GM18517 (cell line): ENCODE data around the gene GON4L.
"Not testable (repeated sequence)": the region's sequence is repeated elsewhere in the genome, so short reads cannot be mapped to it uniquely, and the experiment has no call there.

Source experiments
- ATAC-seq: cut with Tn5 transposase; IDR thresholded peaks from one replicate; pipeline ENCODE4 v1.9.1; 2021; ENCODE audit warnings: mild to moderate bottlenecking, moderate library complexity; ENCODE audit not compliant: unreplicated experiment

Gene GON4L

DNA sequence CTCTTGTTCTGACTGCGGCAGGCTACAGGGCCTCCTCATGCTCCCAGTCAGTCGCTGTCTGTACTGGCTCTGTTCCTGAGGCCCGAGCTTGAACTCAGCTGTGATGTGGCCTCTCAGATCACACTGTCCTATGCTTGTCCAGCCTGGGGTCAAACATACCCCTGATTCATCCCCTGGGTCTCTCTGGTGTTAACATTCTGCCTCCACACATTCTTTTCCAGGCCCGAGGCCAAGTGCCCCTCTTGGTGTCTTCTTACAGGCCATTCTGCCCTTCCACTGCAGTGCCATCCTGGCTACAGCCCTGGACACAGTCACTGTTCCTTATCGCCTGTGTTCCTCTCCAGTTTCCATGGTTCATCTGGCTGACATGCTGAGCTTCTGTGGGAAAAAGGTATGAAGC lies 108.9 kb downstream of the GON4L start:
- ATAC-seq = not testable (repeated sequence)

DNA sequence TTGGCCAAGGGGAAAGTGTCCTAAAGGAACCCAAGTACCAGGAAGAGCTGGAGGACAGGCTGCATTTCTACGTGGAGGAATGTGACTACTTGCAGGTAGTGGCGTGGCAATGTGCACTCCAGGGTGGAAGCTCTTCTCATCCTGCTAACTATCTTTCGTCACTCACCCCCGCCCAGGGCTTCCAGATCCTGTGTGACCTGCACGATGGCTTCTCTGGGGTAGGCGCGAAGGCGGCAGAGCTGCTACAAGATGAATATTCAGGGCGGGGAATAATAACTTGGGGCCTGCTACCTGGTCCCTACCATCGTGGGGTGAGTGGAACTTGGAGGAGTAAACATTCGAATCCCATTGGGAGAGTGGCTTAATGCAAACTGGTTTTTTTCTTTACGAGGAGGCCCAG lies 109.4 kb downstream of the GON4L start:
- ATAC-seq = not testable (repeated sequence)

DNA sequence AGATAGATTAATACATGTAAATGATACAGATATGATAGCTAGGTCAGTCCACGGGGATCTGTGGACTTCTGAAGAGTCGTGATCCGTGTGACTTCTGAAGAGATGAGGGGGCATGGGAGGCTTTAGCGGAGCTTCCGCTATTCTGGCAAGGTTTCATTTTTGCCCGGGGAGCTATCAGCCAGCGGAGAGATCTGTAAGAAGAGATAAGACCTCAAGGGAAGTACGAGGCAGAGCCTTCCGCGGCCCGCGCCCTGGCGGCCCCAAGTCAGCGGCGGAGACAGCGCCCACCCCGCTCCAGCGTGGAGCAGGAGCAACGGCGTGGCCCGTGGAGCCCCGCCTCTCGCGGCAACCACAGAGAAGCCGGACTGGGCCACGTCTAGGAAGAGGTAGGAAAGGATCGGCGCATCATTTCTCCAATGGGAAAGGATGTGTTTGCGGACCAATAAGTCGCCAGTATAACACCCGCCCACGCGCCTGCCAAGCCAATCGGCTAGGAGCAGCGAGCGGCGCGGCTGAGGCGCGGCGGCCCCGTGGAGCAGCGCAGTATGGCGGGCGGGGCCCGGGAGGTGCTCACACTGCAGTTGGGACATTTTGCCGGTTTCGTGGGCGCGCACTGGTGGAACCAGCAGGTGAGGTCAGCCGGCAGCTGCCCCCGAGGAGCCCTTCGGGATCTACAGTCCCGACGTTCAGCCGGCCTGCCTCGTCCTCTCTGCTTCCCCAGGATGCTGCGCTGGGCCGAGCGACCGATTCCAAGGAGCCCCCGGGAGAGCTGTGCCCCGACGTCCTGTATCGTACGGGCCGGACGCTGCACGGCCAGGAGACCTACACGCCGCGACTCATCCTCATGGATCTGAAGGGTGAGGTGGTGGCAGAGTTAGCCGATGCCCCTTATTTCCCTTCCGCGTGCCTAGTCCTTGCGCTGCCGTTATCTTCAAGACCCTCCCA lies 111.5 kb downstream of the GON4L start:
- peak; percentile 85 for ATAC-seq

- no peak for ATAC-seq
Observed at GRCh38 chr1:155744711-155745283, 112.2 kb downstream of the GON4L start.

DNA sequence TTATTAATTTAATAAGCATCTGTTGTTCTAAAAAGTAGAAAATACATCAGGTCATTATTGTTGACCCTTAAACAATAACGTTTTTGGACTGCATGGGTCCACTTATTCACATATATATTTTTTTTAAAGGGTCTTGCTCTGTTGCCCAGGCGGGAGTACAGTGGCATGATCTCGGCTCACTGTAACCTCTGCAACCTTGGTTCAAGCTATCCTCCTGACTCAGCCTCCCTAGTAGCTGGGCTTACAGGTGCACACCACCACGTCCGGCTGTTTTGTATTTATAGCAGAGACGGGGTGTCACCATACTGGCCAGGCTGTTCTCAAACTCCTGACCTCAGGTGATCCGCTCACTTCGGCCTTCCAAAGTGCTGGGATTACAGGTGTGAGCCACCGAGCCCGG lies 115.1 kb downstream of the GON4L start:
- no peak for ATAC-seq

GRCh38 chr1:155740995-155741394 lies 116.0 kb downstream of the GON4L start:
- ATAC-seq = no peak

- ATAC-seq = no peak
Observed at GRCh38 chr1:155729031-155729898, 127.7 kb downstream of the GON4L start.

DNA sequence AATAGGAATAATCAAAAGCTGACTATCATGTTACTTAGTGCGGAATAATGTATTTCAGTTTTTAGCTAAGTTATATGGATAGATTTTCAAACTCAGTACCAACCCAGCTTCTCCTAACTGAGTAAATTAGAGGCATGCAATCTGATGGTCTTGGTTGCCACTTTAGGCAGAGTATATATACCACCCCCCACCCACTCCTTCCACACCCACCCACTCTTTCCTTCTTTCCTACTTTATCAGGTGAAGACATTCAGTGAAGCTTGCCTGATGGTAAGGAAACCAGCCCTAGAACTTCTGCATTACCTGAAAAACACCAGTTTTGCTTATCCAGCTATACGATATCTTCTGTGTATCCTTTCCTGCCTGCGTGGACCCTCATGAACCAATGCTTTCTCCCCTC lies 131.9 kb downstream of the GON4L start:
- no peak for ATAC-seq

GRCh38 chr1:155719703-155720102 lies 137.3 kb downstream of the GON4L start:
- ATAC-seq = no peak

DNA sequence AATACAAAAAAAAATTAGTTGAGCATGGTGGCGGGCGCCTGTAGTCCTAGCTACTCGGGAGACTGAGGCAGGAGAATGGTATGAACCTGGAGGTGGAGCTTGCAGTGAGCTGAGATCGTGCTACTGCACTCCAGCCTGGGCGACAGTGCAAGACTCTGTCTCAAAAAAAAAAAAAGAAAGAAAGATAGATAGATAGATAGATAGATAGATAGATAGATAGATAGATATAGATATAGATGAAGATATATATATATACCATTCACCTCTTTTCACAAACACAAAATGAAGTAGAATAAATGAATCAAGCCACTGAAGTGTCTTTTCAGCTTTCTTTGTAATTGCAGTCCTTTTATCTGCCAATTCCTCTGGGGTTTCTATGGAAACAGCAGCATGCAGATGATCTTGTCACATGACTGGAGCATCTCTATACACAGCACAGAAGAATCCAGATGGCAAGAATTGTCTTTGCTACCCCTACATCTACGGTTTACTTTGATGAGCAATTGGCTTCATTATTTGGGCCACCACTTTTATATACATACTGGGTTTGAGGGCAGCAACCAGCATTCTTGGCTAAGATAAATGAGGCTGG lies 138.4 kb downstream of the GON4L start:
- ATAC-seq = not testable (repeated sequence)

- no peak for ATAC-seq
Observed at GRCh38 chr1:155717041-155717440, 140.0 kb downstream of the GON4L start.

DNA sequence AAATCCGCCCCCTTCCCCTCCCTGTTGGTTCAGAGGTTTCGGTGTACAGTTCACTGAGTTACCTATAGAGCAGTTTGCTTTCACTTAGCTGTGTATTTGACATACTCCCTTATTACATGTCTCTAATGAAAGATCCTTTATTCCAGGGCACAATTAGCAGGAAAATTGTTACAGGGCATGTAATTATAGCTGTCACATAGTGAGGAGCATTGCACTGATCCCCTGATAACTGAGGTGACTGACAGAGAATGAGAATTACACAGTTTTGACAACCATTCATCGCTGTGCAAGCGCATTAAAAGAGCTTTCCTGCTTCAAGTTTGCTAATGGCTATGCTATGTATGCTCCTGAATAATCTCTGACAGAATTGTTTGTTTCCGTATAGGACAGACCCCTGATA lies 141.2 kb downstream of the GON4L start:
- ATAC-seq = no peak

DNA sequence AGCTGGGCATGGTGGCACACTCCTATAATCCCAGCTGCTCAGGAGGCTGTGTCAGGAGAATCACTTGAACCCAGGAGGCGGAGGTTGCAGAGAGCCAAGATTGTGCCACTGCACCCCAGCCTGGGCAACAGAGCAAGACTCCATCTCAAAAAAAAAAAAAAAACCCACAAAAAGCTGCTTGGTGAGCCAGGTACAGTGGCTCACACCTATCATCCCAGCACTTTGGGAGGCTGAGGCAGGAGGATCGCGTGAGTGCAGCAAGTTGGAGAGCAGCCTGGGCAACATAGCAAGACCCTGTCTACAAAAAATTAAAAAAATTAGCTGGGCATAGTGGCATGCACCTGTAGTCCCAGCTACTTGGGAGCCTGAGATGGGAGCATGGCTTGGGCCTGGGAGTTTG lies 142.0 kb downstream of the GON4L start:
- not testable (repeated sequence) for ATAC-seq

- ATAC-seq = no peak
Observed at GRCh38 chr1:155713075-155713474, 143.9 kb downstream of the GON4L start.

DNA sequence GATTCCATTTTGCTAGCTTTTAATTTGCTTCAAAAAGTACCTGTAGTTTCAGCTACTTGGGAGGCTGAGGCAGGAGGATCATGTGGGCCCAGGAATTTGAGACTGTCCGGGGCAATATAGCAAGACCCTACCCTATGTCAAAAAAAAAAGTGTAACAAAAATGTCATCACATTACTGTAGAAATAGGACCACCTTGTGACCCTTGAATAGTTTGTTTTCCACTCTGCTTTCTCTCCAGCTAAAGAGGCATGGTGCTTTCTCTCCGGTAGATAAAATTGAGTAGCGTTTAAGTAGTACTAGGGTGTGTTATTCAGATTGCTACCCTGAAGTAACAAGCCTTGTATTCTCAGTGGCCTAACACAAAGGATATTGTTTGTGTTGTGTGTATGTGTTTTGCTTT lies 144.4 kb downstream of the GON4L start:
- not testable (repeated sequence) for ATAC-seq

DNA sequence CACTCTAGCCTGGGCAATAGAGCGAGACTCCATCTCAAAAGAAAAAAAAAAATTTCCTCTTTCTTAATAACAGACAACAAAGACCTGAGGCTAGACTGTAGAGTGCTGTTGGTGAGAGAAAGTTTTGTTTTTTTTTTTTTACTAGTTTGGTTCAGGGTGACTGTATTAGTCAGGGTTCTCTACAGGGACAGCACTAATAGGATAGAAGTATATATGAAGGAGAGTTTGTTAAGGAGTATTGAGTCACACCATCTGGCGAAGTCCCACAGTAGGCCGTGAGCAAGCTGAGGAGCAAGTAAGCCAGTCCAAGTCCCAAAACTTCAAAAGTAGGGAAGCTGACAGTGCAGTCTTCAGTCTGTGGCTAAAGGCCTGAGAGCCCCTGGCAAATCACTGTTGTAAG lies 145.6 kb downstream of the GON4L start:
- not testable (repeated sequence) for ATAC-seq

- ATAC-seq = no peak
Observed at GRCh38 chr1:155709391-155709790, 147.6 kb downstream of the GON4L start.

GRCh38 chr1:155706139-155706538 lies 150.9 kb downstream of the GON4L start:
- ATAC-seq = no peak

DNA sequence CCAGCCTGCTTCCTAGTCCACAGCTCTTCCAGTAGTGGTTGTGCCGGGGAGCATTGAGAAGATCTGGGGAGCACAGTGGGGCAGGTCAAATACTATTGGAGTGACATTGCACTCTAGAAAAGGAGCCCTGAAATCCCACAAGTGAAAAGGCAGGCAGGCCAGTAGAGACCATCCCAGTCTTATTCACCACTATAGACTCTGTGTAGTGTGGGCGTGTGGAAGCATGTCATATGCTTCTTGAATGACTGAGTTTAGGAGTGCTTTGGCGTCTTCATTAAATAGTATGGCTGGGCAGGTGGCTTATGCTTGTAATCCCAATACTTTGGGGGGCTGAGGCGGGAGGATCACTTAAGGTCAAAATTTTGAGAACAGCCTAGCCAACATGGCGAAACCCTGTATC lies 152.6 kb downstream of the GON4L start:
- not testable (repeated sequence) for ATAC-seq

DNA sequence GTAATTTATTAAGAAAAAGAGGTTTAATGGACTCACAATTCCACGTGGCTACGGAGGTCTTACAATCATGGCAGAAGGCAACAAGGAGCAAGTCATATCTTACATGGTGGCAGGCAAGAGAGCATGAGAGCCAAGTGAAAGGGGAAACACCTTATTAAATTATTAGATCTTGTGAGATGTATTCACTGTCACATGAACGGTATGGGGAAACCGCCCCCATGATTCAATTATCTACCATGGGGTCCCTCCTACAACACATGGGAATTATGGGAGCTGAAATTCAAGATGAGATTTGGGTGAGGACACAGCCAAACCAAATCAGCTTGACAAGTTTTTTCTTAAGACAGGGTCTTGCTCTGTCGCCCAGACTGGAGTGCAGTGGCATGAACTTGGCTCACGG lies 153.8 kb downstream of the GON4L start:
- no peak for ATAC-seq

- not testable (repeated sequence) for ATAC-seq
Observed at GRCh38 chr1:155701675-155702074, 155.3 kb downstream of the GON4L start.
